Measurements from ENCODE around the gene STK32B.

STK32B gene

GRCh38 chr4:5488413-5488812 lies 437.1 kb downstream of the STK32B start:
- DNase-seq (ENCODE audit: low read depth), result no peak
- no peak for TF ChIP-seq CTCF (conservative IDR thresholded peaks at IDR 0.05; ENCODE audit: control insufficient read depth, insufficient read depth, low read depth, low read length)
- no peak overlapping the region for H3K4me3 ChIP-seq (ENCODE audit: control insufficient read depth, low read depth, low read length)

GRCh38 chr4:5489260-5489659 lies 438.0 kb downstream of the STK32B start:
- no peak overlapping the region for H3K4me3 ChIP-seq (ENCODE audit: control insufficient read depth, low read depth, low read length)
- TF ChIP-seq CTCF (conservative IDR thresholded peaks at IDR 0.05; ENCODE audit: control insufficient read depth, insufficient read depth, low read depth, low read length), result no peak

GRCh38 chr4:5497489-5497888 lies 446.2 kb downstream of the STK32B start:
- TF ChIP-seq CTCF (conservative IDR thresholded peaks at IDR 0.05; ENCODE audit: control insufficient read depth, insufficient read depth, low read depth, low read length), result no peak
- DNase-seq (ENCODE audit: low read depth), result no peak
- H3K4me3 ChIP-seq (ENCODE audit: control insufficient read depth, low read depth, low read length), result no peak overlapping the region

More at GRCh38 chr4:5489260-5489659, 438.0 kb downstream of the STK32B start:
- DNase-seq (ENCODE audit: low read depth), result no peak

GRCh38 chr4:5500165-5500564 lies 448.9 kb downstream of the STK32B start:
- TF ChIP-seq CTCF (conservative IDR thresholded peaks at IDR 0.05; ENCODE audit: control insufficient read depth, insufficient read depth, low read depth, low read length), result no peak
- peak; percentile 39 for DNase-seq (ENCODE audit: low read depth)

GRCh38 chr4:5503336-5503936 lies 452.2 kb downstream of the STK32B start:
- TF ChIP-seq CTCF (conservative IDR thresholded peaks at IDR 0.05; ENCODE audit: control insufficient read depth, insufficient read depth, low read depth, low read length), result no peak
- no peak overlapping the region for H3K4me3 ChIP-seq (ENCODE audit: control insufficient read depth, low read depth, low read length)
- no peak for DNase-seq (ENCODE audit: low read depth)

More at GRCh38 chr4:5500165-5500564, 448.9 kb downstream of the STK32B start:
- H3K4me3 ChIP-seq (ENCODE audit: control insufficient read depth, low read depth, low read length), result no peak overlapping the region

GRCh38 chr4:5504486-5504885 lies 453.2 kb downstream of the STK32B start:
- no peak for TF ChIP-seq CTCF (conservative IDR thresholded peaks at IDR 0.05; ENCODE audit: control insufficient read depth, insufficient read depth, low read depth, low read length)
- DNase-seq (ENCODE audit: low read depth), result peak; percentile 5
- no peak overlapping the region for H3K4me3 ChIP-seq (ENCODE audit: control insufficient read depth, low read depth, low read length)

GRCh38 chr4:5510504-5510903 lies 459.2 kb downstream of the STK32B start:
- no peak for TF ChIP-seq CTCF (conservative IDR thresholded peaks at IDR 0.05; ENCODE audit: control insufficient read depth, insufficient read depth, low read depth, low read length)
- no peak for DNase-seq (ENCODE audit: low read depth)
- no peak overlapping the region for H3K4me3 ChIP-seq (ENCODE audit: control insufficient read depth, low read depth, low read length)

Measured in fibroblast of mammary gland (primary cell).